Activated CD4-positive, alpha-beta memory T cell treated with anti-CD3 and anti-CD28 coated beads for 36 hours (primary cell): ENCODE results near the gene SMDT1. TPM values are rescaled to one million over a fixed set of nuclear protein-coding genes. Genes with fewer than 3 reads are reported as not detected.

Experiments used
- CTCF ChIA-PET: fragments of 350-600 bp; sonication (Branson Sonifier 250); formaldehyde crosslinking; loops from one replicate; lab custom pipeline; 2021; ENCODE audit warnings: antibody characterized with exemption, inconsistent platforms; lab: Charles Lee
- POLR2A ChIA-PET: fragments of 350-600 bp; sonication (Branson Sonifier 250); formaldehyde crosslinking; loops from one replicate; lab custom pipeline; 2021; ENCODE audit warnings: antibody characterized with exemption; lab: Charles Lee
- DNase-seq: peaks from one replicate; pipeline ENCODE4 v3.0.0-alpha.2; 2020
- H3K27ac Mint-ChIP-seq: one replicate; pipeline ENCODE4 v1.8.0; 2021; ENCODE audit warnings: mixed read lengths
- H3K27me3 Mint-ChIP-seq: one replicate; pipeline ENCODE4 v1.8.0; 2021; ENCODE audit warnings: mixed read lengths
- H3K36me3 Mint-ChIP-seq: one replicate; pipeline ENCODE4 v1.8.0; 2021; ENCODE audit warnings: mixed read lengths
- H3K4me1 Mint-ChIP-seq: one replicate; pipeline ENCODE4 v1.8.0; 2021; ENCODE audit warnings: low read depth, mixed read lengths
- H3K4me3 Mint-ChIP-seq: one replicate; pipeline ENCODE4 v1.8.0; 2021; ENCODE audit warnings: mild to moderate bottlenecking, mixed read lengths
- H3K9me3 Mint-ChIP-seq: one replicate; pipeline ENCODE4 v1.8.0; 2021; ENCODE audit warnings: mixed read lengths
- intact Hi-C: fragments of 100-400 bp; cut with micrococcal nuclease; formaldehyde crosslinking; loops from one replicate; pipeline ENCODE4 v1.15.1; 2023
- total RNA-seq, 2 experiments: library from RNA; stranded (reverse); gene quantifications; one replicate each; pipeline ENCODE4 v1.2.3, GENCODE V29; 2021

SMDT1 gene
- total RNA-seq, 2 experiments from 2014 or later: 59.5 to 59.9 TPM

DNA sequence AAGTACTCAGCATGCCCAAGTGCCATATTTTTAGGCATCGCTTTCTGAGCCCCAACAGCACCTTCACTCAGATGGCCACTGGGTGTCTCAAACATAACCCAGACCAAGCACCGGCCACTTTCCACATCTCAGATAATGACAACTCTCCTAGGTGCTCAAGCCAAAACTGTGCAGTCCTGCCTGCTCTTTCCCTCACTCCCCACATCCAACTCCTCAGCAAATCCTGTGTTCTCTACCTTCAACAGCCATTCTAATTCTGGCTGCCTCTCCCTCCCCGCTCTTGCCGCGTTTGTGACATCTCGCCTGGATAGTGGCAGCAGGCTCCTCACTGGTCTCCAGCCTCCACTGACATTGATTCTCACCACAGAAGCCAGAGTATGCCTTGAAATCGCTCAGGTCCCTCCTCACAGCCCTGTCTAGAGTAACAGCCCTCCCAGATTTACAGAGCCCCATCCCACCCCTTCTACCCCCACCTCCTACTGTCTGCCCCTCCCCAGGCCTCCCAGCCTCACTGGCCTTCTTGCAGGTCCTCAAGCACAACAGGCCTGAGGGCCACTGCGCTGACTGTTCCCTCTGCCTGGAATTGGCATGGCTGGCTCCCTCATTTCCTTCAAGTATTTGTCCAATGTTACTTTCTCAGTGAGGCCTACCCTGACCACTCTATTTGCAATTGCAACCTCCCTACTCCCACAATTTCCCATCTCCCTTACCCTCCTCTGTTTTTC is 6.7 kb upstream of the SMDT1 start:
- Mint-ChIP-seq H3K36me3 (no peaks in the 10 kb centered on the region), H3K9me3 (no peaks in the 10 kb centered on the region), H3K4me3 (peak overlapping the region; percentile 59), H3K27me3 (no peaks in the 10 kb centered on the region), H3K4me1 (peaks cover 30% of the 10 kb centered on the region), H3K27ac (no peak overlapping the region)
- DNase-seq: no peak
- ChIA-PET CTCF (no interaction called here), POLR2A (no interaction called here)
- intact Hi-C loops: loop anchor here (5.0 kb wide), 4 partner anchors 40 to 290 kb away; partner anchors contain the start of genes CENPM and SEPTIN3

DNA sequence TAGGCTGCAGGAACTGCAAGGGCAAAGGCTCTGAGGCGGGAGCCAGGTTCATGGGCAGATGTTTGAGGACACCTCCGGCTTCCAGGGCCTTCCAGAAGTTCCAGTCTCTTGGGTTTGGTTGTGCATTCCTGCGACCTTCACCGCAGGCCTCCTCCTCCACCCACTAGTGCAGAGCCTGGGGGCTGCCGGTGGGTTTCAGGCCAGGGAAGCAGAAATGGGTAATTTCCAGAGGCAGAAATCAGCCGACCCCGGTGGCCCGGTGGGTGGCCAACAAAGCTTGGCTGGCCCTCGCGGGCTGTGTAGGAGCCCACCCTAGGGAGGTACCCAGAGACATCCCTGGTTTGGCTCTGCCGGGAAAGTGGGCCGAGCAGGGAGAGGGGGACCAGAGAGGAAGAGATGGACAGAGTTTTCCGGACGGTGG is 5.9 kb upstream of the SMDT1 start:
- H3K4me1 Mint-ChIP-seq: peaks cover 31% of the 10 kb centered on the region
- peak overlapping the region; percentile 59 for H3K4me3 Mint-ChIP-seq
- ChIA-PET POLR2A (interaction anchor here (0.6 kb wide), 1 partner anchor 16 kb away, joined by 3 read pairs; no protein-coding TSS in a partner anchor), CTCF (no interaction called here)
- no peaks in the 10 kb centered on the region for H3K9me3 Mint-ChIP-seq
- DNase-seq: no peak
- intact Hi-C loops: loop anchor here (5.0 kb wide), 4 partner anchors 41 to 291 kb away; partner anchors contain the start of genes CENPM and SEPTIN3
- no peaks in the 10 kb centered on the region for H3K27me3 Mint-ChIP-seq
- no peaks in the 10 kb centered on the region for H3K36me3 Mint-ChIP-seq
- peak overlapping the region; percentile 28 for H3K27ac Mint-ChIP-seq

DNA sequence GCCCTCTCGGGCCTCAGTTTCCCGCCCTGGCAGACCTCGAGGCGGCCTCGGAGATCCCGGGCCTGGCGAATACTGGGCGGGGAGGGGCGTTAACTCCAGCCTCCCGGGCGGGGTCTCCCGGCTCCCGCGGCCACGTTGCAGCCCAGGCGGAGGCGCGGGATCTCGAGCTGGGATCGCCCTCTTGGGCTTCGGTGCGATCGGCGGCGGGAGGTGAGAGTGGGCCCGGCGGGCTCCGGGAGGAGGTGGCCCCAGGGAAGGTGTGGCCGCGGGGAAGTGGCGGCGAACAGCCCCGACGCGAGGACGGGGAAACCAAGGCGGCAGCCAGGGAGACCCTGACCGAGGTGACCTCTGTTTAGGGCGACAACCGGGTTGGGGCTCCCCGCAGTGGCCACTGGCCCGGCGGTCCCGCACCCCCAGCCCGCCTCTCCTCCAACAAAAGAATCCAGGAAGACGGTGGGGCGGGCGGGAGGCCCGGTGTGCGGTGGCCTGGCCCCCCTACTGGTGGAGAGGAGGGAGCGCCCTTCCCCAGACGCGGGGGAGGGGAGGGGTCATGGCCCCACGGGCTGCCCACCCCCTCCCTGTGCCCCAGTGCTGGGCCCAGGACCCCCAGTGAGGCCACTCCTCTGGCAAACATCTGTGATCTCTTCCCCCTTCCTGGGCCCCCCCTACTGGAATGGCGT is 5.2 kb upstream of the SMDT1 start, which contains the start of gene PHETA2:
Gene PHETA2, plus strand, starts transcription at position 117 of the 680 bp plus-strand sequence. CDS start 3,046 bp downstream, outside the sequence.
- Mint-ChIP-seq H3K36me3 (no peaks in the 10 kb centered on the region), H3K4me3 (peak within 1 kb of the TSS; percentile 59), H3K27ac (peak within 1 kb of the TSS; percentile 28), H3K27me3 (no peaks in the 10 kb centered on the region), H3K4me1 (peaks cover 32% of the 10 kb centered on the region), H3K9me3 (no peaks in the 10 kb centered on the region)
- ChIA-PET CTCF (no interaction called here), POLR2A (interaction anchor here (0.6 to 1.6 kb wide), 2 partner anchors 16 kb away, joined by 3 to 9 read pairs; partner anchors contain the start of gene NDUFA6)
- intact Hi-C loops: loop anchor here (5.0 kb wide), 4 partner anchors 42 to 292 kb away; partner anchors contain the start of genes CENPM and SEPTIN3
- peak; percentile 70 for DNase-seq

DNA sequence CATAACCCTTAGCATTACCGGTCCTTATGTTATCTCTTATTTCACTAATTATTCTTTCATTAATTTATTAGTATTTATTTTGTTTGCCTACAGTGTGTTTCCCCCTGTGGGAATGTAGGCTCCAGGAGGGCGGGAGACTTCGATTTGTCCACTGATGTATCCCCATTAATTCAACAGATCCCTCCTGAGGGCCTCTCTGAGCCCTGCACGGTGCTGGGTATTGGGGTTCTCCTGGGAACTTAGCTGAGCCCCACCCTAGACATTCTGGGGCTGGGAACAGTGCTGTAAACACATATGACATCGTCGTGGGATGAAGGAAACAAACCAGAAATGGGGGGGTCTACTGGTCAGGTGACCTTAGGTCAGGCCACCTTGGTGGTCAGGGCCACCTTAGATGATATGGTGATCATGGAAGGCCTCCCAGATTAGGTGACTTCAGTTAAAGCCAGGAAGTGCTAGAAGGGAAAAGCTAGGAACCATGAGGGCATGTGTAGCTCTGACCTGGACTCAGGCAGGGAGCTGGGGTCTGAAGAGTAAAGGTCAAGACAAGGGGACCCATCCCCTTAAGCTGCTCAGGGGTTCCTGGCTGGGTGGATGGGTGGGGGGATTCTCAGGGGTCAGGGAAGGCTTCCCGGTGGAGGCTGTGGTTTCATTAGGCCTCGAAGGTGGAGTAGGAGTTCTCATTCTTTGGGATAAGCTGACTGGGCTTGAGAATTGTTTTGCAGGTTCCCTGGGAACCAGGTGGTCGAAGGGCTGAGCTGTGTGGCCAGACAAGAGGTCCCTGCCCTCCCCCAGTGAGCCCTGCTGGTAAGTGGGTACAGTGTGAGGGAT is 4.4 kb upstream of the SMDT1 start:
- Mint-ChIP-seq H3K9me3 (no peaks in the 10 kb centered on the region), H3K36me3 (no peaks in the 10 kb centered on the region), H3K4me3 (peak overlapping the region; percentile 23), H3K4me1 (peaks cover 32% of the 10 kb centered on the region), H3K27ac (no peak overlapping the region), H3K27me3 (no peaks in the 10 kb centered on the region)
- ChIA-PET CTCF (interaction anchor here (0.7 to 2.4 kb wide), 5 partner anchors 12 to 119 kb away, joined by 3 to 18 read pairs (median 5); partner anchors contain the start of gene NDUFA6), POLR2A (interaction anchor here (1.6 kb wide), 1 partner anchor 15 kb away, joined by 9 read pairs; the partner anchor contains the start of gene NDUFA6)
- DNase-seq: no peak
- intact Hi-C loops: loop anchor here (5.0 kb wide), 4 partner anchors 43 to 293 kb away; partner anchors contain the start of genes CENPM and SEPTIN3

DNA sequence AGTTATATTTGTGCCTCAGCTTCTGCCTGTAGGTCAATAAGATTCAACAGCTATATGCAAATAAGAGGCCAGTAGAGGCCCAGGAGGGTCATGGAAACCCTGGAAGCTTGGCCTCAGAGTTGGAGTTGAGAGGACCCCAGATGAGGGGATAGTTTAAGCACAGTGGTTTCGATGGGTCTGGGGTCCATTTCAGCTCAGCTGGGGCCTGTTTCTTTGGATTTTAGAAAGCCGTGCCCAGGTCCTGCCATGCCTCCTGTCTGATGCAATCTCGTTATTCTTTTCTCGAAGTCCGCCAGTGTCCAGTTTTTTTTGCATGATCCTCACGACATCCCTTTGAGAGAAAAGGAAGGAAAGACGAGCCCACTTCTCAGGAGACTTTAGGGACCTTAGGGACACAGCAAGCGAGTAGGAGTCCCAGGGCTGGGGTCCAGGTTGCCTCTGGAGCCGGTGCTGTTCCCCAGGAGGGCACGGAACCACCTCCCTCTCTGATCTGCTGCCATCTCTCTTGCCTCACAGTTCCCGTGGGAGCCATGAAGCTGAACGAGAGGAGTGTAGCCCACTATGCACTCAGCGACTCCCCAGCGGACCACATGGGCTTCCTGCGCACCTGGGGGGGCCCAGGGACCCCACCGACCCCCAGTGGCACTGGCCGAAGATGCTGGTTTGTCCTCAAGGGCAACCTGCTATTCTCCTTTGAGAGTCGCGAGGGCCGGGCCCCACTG is 2.6 kb upstream of the SMDT1 start:
- Mint-ChIP-seq H3K9me3 (no peaks in the 10 kb centered on the region), H3K27me3 (no peaks in the 10 kb centered on the region), H3K36me3 (peaks cover 4% of the 10 kb centered on the region), H3K27ac (no peak overlapping the region), H3K4me3 (no peak overlapping the region), H3K4me1 (peaks cover 37% of the 10 kb centered on the region)
- CTCF ChIA-PET: interaction anchor here (2.4 kb wide), 1 partner anchor 14 kb away, joined by 18 read pairs; the partner anchor contains the start of gene NDUFA6
- DNase-seq: no peak
- intact Hi-C loops: no loop called here
- POLR2A ChIA-PET: interaction anchor here (0.7 kb wide), 1 partner anchor 16 kb away, joined by 3 read pairs; no protein-coding TSS in a partner anchor

DNA sequence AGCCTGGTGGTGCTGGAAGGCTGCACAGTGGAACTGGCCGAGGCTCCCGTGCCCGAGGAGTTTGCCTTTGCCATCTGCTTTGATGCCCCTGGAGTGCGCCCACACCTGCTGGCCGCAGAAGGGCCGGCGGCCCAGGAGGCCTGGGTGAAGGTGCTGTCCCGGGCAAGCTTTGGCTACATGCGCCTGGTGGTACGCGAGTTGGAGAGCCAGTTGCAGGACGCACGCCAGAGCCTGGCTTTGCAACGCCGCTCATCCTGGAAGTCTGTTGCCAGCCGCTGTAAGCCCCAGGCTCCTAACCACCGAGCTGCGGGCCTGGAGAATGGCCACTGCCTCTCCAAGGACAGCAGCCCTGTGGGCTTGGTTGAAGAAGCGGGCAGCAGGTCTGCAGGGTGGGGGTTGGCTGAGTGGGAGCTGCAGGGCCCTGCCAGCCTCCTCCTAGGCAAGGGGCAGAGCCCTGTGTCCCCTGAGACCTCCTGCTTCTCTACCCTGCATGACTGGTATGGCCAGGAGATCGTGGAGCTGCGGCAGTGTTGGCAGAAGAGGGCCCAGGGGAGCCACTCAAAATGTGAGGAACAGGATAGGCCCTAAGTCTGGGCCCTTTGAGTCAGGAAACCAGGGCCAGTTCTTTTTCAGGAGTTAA is 1.9 kb upstream of the SMDT1 start:
- H3K36me3 Mint-ChIP-seq: peaks cover 4% of the 10 kb centered on the region
- no peak for DNase-seq
- intact Hi-C loops: no loop called here
- CTCF ChIA-PET: interaction anchor here (1.1 to 3.1 kb wide), 2 partner anchors 13 to 131 kb away, joined by 3 to 31 read pairs; partner anchors contain the start of genes CENPM and NDUFA6
- H3K27me3 Mint-ChIP-seq: no peaks in the 10 kb centered on the region
- H3K4me1 Mint-ChIP-seq: peaks cover 38% of the 10 kb centered on the region
- no peak overlapping the region for H3K4me3 Mint-ChIP-seq
- peak overlapping the region; percentile 5 for H3K27ac Mint-ChIP-seq
- H3K9me3 Mint-ChIP-seq: no peaks in the 10 kb centered on the region
- POLR2A ChIA-PET: interaction anchor here (3.1 kb wide), 1 partner anchor 12 kb away, joined by 52 read pairs; the partner anchor contains the start of gene NDUFA6

DNA sequence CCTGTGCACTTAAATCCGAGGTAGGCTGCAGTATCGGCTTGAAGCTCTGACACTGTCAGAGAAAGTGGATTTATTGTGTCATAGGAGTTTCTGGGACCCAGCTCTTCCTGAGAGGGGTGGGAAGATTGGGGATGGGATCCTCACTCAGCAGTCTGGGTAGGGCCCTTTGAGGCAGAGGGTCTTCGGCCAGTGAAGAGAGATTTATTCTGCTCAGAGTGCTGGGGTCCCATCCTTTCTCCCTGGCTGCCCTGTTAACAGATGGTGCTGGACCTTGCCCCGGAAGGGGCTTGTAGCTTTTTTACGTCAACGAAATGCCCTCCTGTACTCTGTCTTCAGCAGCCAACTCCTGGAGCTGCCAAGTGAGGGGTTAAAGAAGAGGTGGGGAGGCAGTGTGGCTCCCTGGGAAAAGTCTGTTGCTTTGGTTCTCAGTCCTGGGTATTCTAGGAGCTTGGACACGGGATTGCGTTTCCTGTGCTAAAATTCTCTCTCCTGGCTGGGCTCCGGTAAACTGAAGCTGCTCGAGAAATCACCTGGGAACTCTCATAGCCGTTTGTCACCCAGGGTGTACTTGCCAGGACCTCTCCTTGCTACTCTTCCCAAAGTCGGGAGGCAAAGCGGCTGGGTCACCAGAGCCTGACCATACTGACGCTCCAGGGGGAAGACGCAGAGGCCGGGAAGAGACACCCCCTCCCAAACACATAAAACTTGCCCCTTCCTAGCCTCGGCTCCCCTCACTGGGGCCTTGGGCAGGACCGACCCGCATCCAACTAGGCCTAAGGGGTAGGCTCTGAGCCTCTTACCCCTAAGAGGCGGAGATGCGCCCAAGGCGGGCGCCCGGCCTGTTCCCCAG is 806 bp upstream of the SMDT1 start:
- Mint-ChIP-seq H3K9me3 (no peaks in the 10 kb centered on the region), H3K27ac (peak overlapping the region; percentile 95), H3K36me3 (peaks cover 6% of the 10 kb centered on the region), H3K4me3 (peak overlapping the region; percentile 95), H3K27me3 (no peaks in the 10 kb centered on the region), H3K4me1 (peaks cover 31% of the 10 kb centered on the region)
- CTCF ChIA-PET: interaction anchor here (1.1 to 3.1 kb wide), 2 partner anchors 12 to 132 kb away, joined by 3 to 31 read pairs; partner anchors contain the start of genes CENPM and NDUFA6
- POLR2A ChIA-PET: interaction anchor here (0.7 to 3.1 kb wide), 6 partner anchors 8 to 190 kb away, joined by 3 to 52 read pairs (median 6); partner anchors contain the start of genes CENPM, NAGA, NDUFA6 and WBP2NL
- no peak for DNase-seq
- intact Hi-C loops: no loop called here

DNA sequence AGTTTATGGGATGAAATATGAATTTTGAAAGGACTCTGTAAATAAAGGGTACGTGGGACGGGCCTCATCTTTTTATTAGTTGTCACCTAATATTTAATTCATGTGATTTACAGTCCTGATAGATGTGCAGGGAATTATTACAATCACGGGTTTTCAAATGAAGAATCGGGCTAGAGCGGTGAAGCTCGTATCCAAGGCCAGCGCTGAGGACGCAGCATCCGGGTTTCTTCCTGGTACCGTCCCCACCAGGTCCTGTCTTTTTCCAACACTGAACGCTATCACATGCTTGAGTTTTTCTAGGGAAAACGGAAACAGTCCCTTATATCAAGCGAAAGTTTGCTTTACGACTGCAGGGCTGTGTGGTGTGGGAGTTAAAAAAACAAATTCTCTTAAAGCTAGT is 787 bp downstream of the SMDT1 start:
- Mint-ChIP-seq H3K4me1 (peaks cover 26% of the 10 kb centered on the region), H3K9me3 (no peaks in the 10 kb centered on the region), H3K4me3 (peak overlapping the region; percentile 95), H3K36me3 (peaks cover 10% of the 10 kb centered on the region), H3K27ac (peak overlapping the region; percentile 95), H3K27me3 (no peaks in the 10 kb centered on the region)
- peak; percentile 31 for DNase-seq
- intact Hi-C loops: loop anchor here (1.0 kb wide), 1 partner anchor 10 kb away; the partner anchor contains the start of gene NDUFA6
- POLR2A ChIA-PET: interaction anchor here (0.9 to 3.1 kb wide), 8 partner anchors 10 to 535 kb away, joined by 3 to 52 read pairs (median 4); partner anchors contain the start of genes CENPM, MEI1, NAGA and NDUFA6
- CTCF ChIA-PET: interaction anchor here (0.8 to 3.1 kb wide), 4 partner anchors 10 to 383 kb away, joined by 3 to 31 read pairs (median 4); partner anchors contain the start of gene NDUFA6

DNA sequence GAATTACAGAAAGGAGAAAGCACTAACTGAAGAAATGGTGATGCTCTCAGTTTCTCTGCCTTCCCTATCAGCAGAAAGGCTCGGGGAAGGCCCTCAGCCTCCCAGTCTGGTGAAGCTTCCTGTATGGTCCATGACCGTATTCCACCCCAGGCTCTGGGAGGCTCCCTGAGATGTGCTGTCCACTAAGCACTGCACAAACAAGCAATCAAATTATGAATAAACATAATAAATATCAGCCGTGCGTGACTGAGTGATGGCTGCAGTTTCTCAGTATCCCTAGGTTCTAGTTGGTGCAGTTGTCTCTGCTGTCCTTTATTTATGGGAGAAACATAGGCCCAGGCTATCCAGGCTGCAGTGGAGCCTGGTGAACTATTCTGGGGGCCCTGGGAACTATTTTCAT is 3.6 kb downstream of the SMDT1 start:
- Mint-ChIP-seq H3K9me3 (no peaks in the 10 kb centered on the region), H3K4me3 (no peak overlapping the region), H3K36me3 (peaks cover 27% of the 10 kb centered on the region), H3K27me3 (no peaks in the 10 kb centered on the region), H3K4me1 (peaks cover 25% of the 10 kb centered on the region), H3K27ac (no peak overlapping the region)
- ChIA-PET POLR2A (no interaction called here), CTCF (no interaction called here)
- intact Hi-C loops: no loop called here
- no peak for DNase-seq
